CD4-positive, alpha-beta T cell treated with Interleukin-17A for 4 hours (primary cell): ENCODE data around the gene RAD51B.

Experiments used
- DNase-seq: peaks from one replicate; pipeline ENCODE4 v3.0.0-alpha.2; 2020; ENCODE audit warnings: mixed read lengths

Gene RAD51B

GRCh38 chr14:68631394-68632053, 811.9 kb downstream of the RAD51B start:
- no peak for DNase-seq

DNA sequence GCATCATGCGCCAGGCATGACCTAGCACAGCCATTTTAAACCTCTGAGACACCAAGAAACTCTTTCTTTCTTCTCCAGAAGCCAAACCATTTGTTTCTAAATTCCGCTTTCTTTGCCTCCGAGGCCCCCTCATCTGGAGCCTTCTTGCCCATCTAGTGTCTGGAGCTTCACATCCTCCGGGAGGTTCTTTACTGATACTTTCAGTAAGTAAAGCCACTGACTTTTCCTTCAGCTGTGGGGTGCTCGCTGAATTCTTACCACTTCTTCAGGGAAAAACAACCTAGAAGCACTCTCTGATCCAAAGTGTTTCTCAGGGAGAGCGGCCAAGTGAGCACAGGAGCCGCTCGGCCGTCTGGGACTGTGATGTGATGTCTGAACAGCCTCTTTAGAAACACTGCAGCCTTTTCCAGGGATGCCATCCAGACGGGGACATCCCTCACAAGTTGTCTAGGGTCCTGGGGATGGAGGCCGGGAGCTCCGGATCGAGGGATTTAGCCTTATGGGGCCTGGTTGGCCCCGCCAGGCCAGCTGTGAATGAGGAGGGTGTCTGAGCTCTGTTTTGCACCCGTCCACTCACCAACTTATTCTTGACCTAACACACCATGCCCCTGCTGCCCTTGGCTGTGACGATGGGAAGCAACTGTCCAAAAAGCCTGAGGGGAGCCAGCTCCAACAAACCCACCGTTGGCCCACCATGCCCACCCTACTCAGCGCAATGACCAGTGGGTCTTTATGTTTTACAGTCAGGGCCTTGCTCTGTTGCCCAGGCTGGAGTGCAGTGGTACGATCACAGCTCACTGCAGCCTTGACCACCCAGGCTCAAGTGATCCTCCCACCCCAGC, 812.7 kb downstream of the RAD51B start:
- DNase-seq: no peak

GRCh38 chr14:68633131-68633991, 813.8 kb downstream of the RAD51B start:
- no peak for DNase-seq

DNA sequence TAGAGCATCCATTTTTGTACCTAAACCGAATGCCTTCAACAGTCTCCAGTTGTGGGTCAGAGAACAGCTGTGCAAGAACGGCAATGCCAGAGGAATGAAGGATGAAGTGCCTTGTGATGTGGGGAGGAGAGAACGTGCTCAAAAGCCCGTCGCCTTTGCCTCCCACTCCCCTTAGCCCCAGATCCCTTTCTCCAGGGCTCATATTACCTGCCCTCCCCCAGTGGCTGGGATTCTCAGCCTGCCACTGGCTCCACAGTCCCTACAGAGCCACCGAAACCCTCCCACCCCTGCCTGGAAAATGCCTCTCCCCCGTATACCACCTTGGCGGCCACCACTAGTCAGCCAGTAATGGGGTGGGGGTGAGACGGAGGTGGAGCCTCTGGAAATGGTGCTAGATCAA, 814.8 kb downstream of the RAD51B start:
- DNase-seq: no peak

DNA sequence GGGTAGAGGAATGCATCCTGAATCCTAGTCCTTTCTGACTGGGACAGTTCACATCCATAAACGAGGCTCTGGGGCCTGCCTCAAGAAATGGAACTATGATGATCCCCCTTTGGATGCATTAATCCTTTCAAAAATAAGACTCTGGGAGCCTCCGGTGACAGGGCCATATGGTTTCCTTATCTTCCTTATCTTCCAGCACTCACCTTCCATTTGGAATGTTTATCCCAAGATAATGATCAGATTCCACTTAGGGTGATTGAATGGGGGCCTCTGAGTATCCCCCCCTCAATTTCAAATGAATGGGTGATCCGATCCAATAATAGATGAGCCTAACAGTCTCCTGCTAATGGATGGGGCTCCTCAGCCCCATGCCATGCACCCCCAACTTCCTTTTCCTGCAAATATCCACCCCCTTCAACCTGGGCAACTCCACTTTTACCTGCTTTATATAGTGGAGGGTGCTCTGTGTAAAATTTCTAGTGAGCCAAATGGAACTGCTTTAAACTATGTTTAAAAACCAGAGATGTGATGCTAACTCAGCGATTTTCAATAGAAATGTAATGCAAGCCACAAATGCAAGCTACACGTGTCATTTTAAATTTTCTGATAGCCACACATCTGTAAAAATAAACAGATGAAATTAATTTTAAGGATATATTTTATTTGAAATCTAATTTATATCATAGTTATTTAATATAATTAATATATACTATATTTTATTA, 815.5 kb downstream of the RAD51B start:
- DNase-seq: no peak

DNA sequence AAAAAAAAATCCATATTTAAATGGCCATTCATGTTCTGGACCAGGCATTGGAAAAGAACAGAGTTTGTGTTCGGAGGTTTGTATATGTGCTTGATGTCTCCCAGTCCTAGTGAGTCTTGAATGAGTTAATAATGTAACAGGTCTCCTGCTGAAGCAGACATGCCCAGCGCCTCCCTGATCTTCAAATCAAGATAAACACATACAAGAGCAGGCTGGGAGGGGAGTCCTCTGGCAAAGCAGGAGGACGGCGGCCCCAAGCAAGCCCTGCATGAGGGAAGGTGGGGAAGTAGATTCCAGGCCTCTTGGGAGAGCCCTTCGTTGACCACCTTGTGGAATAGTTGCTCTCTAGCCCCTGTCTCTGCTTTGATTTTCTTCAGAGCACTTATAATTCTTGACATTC, 817.0 kb downstream of the RAD51B start:
- no peak for DNase-seq

GRCh38 chr14:68637106-68638021, 817.8 kb downstream of the RAD51B start:
- peak; percentile 66 for DNase-seq

- no peak for DNase-seq
These were observed 818.8 kb downstream of the RAD51B start for GRCh38 chr14:68638141-68638999.

- DNase-seq: no peak
These were observed 819.6 kb downstream of the RAD51B start for GRCh38 chr14:68639000-68639757.

DNA sequence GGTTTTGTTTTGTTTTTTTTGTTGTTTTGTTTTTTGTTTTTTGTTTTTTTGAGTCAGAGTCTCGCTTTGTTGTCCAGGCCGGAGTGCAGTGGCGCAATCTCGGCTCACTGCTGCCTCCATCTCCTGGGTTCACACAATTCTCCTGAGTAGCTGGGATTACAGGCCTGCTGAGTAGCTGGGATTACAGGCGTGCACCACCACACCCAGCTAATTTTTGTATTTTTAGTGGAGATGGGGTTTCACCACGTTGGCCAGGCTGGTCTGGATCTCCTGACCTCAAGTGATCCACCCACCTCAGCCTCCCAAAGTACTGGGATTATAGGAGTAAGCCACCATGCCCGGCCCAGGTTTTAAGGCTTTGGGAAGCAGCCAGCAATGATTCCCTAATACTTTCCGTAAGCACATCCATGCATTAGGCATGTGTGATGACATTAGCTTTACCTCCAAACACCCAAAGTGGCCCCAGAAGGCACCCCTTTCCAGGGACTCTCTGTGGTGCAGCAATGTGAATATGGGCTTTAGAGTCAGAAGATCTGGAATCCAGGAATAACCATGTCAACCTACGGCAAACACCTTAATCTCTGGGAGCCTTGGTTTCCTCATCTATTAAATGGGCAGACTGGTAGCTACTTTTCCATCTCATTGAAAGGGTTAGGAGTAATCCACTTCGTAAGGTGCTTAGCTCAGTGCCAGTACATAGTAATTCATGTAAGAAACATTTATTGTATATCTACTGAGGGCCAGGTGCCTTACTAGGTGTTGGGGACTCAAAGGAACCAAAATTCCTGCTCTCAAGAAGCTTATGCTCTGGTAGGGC, 820.4 kb downstream of the RAD51B start:
- DNase-seq: no peak

DNA sequence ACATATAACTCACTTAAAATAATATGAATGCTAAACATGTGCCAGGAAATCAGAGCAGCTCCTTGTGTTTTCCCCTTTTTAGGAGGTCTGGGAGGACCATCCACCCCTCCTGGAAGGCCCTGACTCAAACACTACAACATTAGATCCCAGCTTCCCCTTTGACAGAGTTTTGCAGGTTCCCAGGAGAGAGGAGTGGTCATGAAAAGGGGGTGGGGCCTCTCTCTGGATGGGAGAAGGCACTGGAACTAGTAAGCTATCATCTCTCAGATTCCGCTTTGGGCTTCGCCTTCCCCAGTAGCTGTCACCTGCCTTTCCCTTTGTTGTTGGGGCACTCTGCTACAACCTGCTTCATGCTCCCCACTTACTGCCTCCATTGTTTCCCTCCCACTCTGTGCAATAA, 824.1 kb downstream of the RAD51B start:
- no peak for DNase-seq

DNA sequence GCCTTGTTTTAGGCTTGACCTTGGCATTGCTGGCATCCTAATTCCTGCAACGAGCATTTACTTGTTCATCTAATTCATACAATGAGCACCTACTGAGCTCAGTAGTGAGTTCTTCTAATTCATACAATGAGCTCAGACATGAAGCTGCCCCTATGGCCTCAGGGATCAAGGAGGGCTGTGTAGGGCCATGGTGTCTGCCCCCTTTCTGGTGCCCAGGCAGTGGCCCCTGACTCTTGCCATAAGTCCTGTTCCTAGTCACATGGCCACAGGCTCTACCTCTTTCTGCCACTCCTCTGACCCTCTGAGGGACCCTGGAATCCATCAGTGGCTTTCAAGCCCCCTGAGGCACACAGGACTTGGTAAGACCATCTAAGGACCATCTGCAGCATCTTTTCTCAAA, 824.5 kb downstream of the RAD51B start:
- DNase-seq: no peak

DNA sequence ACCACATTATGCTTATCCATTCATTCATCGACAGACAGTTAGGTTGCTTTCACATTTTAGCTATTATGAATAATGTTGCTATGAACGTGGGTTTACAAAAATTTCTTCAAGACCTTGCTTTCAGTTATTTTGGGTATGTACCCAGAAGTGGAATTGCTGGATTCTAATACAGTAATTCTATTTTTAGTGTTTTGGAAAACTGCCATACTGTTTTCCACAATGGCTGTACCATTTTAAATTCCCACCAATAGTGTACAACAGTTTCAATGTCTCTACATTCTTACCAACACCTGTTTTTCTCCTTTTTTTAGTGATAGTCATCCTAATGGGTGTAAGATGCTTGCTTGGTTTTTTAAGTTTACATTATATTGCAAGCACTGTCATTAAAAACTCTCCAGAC, 825.8 kb downstream of the RAD51B start:
- DNase-seq: no peak

DNA sequence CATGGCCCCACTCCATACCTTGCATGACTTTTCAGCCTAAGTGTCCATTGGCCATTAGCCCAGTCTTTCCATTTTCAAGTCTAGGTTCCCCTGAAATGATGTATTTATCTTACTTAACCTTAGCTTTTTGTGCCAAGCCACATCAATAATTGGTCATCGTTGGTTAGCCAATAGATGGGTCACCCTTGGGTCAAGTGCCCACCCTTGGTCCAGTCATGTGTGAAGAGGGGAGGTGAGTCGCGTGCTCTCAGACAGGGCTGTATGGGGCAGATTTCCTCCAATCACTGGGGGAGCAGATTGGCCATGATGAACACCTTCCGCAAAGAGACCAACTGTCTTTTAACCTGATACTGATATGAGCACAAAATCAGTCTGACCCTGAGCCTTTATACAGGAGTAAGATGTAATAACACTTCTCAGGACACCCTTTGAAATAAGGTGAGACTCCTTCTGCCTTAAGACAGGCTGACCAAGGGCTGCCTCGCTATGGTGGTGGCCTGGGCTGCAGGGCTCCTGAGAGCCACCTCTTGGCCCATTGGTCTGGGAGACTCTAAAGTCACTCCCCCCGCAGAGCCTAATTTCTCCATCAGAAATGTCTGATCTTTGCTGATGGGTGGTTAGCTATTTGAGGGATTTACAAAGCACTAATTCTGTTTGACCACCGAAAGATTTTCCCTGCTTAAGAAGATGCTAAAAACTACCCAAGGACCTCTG, 830.1 kb downstream of the RAD51B start:
- DNase-seq: no peak

DNA sequence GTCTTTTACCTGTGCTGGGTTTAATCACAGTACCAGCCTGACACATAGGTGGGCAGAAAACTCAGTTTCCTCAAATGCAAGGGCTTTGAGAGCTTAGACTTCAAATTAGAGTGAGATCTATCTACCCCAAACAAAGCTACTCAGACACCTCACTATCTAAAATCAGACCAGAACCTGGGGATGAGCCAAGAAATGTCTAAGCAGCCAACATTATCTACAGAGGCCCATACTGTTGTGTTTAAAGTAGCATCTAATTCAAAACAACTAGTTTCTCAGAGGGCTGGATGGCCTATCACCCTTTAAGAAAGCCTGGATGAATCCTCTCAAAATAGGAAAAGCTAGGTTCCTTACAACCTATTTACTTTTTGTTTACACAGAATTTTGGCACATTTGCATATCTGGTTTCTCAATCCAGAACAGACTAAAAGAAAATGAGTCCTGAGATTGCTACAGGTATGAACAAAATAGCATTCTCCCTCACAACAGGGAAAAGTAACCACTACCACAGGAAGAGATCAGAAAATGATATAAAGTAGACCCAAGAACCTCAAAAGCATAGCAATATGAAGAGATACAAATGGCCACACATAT, 830.9 kb downstream of the RAD51B start:
- DNase-seq: no peak

DNA sequence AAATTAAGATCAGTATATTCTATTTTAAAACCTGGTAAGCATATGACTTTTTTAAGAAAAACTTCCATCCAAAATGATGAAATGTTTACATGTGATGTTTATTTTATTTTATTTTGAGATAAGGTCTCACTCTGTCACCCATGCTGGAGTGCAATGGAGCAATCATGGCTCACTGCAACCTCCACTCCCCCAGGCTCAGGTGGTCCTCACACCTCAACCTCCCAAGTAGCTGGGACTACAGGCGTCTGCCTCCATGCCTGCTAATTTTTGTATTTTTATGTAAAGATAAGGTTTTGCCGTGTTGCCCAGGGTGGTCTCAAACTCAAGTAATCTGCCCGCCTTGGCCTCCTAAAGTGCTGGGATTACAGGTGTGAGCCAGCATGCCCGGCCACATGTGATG, 831.5 kb downstream of the RAD51B start:
- no peak for DNase-seq

DNA sequence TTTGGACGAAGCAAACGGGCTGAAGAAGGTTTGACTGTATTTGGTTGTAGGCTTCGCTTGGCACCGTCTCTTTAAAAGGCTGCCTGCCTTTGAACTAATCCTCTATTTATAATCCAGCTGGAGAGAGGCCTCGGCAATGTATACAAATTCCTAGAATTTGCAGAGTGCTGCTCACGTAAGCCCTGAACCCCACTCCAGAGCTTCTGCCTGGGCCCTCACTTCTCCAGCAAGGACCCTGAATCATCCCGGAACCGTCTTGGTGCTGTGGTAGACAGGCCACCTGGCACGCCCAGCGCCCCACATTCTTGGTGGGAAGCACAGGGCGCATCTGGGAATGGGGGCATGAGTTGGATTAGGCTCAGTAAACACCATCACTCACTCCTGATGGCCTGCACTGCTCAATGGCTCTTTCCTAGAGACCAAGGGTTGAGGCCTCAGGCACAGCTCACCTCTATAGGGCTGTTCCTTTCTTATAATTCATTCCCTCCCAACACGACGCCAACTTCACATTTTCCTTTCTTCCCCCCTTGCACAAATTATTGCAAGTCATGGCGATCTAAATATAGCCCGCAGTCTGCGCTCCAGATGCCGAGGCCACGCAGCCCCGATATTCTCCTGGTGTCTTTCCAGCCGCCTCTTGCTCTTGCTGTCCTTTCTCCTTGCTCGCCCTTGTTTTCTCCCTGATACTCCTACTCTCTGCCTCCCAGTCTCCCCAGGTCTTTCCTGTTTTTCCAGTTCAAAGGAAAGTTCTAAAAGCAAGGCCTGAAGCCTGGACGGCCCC, 832.3 kb downstream of the RAD51B start:
- DNase-seq: no peak
